Measurements from ENCODE around the gene PDE6G.

DNA sequence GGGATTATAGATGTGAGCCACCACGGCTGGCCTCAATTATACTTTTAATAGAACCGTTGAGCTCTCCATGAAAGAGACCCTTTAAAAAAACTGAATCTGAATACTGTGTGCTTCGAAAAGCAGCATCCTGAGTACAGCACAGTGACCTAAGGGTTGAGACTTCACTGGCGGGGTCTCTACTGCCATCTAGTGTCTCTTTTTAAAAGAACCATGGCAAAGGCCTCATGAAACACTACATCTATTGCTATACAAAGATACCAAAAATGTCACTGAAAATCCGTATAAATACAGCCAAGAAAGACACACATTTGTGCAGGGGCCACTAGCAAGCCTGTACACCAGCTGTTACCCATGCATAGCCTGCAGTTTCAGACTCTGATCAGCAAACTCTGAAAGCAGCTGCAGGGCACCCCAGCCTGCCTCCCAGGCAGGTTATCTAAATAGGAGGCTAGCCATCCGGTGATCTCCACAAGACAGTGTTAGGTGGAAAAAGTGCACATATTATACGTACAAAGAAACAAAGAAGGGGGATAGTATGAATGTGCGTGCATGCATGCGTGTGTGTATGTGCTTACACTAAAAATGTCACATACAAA lies 54.7 kb downstream of the PDE6G start:
- TF ChIP-seq POLR2AphosphoS5 (IDR thresholded peaks at IDR 0.05), result peak in 1 of 3 donors; percentile 11
- TF ChIP-seq POLR2A (IDR thresholded peaks at IDR 0.05), result no peak
- TF ChIP-seq, protein P1, sequence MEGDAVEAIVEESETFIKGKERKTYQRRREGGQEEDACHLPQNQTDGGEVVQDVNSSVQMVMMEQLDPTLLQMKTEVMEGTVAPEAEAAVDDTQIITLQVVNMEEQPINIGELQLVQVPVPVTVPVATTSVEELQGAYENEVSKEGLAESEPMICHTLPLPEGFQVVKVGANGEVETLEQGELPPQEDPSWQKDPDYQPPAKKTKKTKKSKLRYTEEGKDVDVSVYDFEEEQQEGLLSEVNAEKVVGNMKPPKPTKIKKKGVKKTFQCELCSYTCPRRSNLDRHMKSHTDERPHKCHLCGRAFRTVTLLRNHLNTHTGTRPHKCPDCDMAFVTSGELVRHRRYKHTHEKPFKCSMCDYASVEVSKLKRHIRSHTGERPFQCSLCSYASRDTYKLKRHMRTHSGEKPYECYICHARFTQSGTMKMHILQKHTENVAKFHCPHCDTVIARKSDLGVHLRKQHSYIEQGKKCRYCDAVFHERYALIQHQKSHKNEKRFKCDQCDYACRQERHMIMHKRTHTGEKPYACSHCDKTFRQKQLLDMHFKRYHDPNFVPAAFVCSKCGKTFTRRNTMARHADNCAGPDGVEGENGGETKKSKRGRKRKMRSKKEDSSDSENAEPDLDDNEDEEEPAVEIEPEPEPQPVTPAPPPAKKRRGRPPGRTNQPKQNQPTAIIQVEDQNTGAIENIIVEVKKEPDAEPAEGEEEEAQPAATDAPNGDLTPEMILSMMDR (IDR thresholded peaks at IDR 0.05), result peak in 4 of 7 experiments; percentile 58 to 80 (median 66)
- TF ChIP-seq EP300 (IDR thresholded peaks at IDR 0.05), result no peak
